ENCODE measurements around the gene ACP7. TPM values are rescaled to one million over a fixed set of nuclear protein-coding genes. Genes with fewer than 3 reads are reported as not detected.

The ACP7 gene
- total and polyA plus RNA-seq, 9 of the 15 experiments (the other 6 are each of a cell fraction or from before 2014, with no cell fraction given), result not detected

DNA sequence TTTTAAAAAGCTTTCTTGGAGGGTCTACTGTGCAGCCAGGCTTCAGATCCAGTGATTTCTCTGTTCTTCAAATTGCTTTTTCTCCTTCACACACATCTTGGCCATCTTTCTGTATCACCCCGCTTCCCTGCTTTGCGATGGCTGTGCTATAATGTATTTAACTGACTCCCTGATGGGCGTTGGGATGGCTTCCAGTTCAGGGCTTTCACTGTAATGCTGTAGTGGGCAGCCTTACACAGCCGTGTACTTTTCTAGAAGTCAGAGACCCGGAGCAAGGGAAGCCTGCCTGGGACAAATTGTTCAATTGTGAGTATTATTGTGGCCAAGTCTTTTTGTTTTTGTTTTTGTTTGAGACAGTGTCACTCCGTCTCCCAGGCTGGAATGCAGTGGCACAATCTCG, 22.0 kb downstream of the ACP7 start:
- FAIRE-seq, result no peak
- Histone ChIP-seq H3K9ac (ENCODE audit: insufficient read depth in 1 of 2, low read depth in 2 of 2, low read length in 2 of 2) (no peak overlapping the region), H3K4me1 (replicated peaks in 1 of 2; ENCODE audit: control insufficient read depth in 2 of 2, insufficient read depth in 2 of 2, low read length in 2 of 2) (peaks cover 0 to 9% of the 10 kb centered on the region in 2 experiments; a peak in 2 of 5 replicates), H3K36me3 (ENCODE audit: control insufficient read depth, insufficient read depth, low read length) (no peaks in the 10 kb centered on the region), H3K4me2 (ENCODE audit: insufficient read depth, low read length) (no peak overlapping the region), H2AFZ (ENCODE audit: low read depth, low read length) (no peak overlapping the region), H3K27ac (ENCODE audit: extremely low read depth, low read depth, low read length) (no peak overlapping the region), H3K79me2 (ENCODE audit: control insufficient read depth, insufficient read depth, low read length) (no peaks in the 10 kb centered on the region), H3K9me1 (ENCODE audit: control insufficient read depth, insufficient read depth, low read length) (no peaks in the 10 kb centered on the region), H4K20me1 (replicated peaks; ENCODE audit: control insufficient read depth, insufficient read depth, low read length) (no peaks in the 10 kb centered on the region; the same call in 1 of the 2 replicates), H3K9me3 (replicated peaks; ENCODE audit: control insufficient read depth, insufficient read depth, low read depth, low read length) (no peaks in the 10 kb centered on the region), H3K27me3 (ENCODE audit: control insufficient read depth in 2 of 2, insufficient read depth in 2 of 2, low read length in 2 of 2) (peaks cover 15 to 39% of the 10 kb centered on the region in 2 experiments; a peak in 4 of 5 replicates), H3K4me3 (no peak overlapping the region)
- DNase-seq (ENCODE audit: extremely low read depth in 1 of 4, low spot score in 3 of 4), result no peak
- WGBS (ENCODE audit: insufficient coverage, low coverage, missing lambda C conversion rate), result 11% methylated on average over 7 of the region's 7 CpGs
- BruUV-seq (replicated peaks), result no TSS peak
- POLR2A ChIA-PET, result interaction anchor here (0.7 kb wide), 1 partner anchor 382 kb away, joined by 3 read pairs; no protein-coding TSS in a partner anchor
- TF ChIP-seq SUPT5H (IDR thresholded peaks at IDR 0.05), result no peak
- no peak for TF ChIP-seq MEIS2 (IDR thresholded peaks at IDR 0.05; ENCODE audit: partially characterized antibody)
- TF ChIP-seq, protein P1, sequence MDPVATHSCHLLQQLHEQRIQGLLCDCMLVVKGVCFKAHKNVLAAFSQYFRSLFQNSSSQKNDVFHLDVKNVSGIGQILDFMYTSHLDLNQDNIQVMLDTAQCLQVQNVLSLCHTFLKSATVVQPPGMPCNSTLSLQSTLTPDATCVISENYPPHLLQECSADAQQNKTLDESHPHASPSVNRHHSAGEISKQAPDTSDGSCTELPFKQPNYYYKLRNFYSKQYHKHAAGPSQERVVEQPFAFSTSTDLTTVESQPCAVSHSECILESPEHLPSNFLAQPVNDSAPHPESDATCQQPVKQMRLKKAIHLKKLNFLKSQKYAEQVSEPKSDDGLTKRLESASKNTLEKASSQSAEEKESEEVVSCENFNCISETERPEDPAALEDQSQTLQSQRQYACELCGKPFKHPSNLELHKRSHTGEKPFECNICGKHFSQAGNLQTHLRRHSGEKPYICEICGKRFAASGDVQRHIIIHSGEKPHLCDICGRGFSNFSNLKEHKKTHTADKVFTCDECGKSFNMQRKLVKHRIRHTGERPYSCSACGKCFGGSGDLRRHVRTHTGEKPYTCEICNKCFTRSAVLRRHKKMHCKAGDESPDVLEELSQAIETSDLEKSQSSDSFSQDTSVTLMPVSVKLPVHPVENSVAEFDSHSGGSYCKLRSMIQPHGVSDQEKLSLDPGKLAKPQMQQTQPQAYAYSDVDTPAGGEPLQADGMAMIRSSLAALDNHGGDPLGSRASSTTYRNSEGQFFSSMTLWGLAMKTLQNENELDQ (CRISPR knock-in tag; IDR thresholded peaks at IDR 0.05; ENCODE audit: borderline replicate concordance), result no peak
- no peak for TF ChIP-seq PURB (CRISPR knock-in tag; IDR thresholded peaks at IDR 0.05; ENCODE audit: low read depth)
- TF ChIP-seq BRCA1 (IDR thresholded peaks at IDR 0.05), result no peak
- TF ChIP-seq BRCA1 (CRISPR knock-in tag; IDR thresholded peaks at IDR 0.05), result no peak
- no peak for TF ChIP-seq E2F3 (CRISPR knock-in tag; IDR thresholded peaks at IDR 0.05)
- TF ChIP-seq, protein P2, sequence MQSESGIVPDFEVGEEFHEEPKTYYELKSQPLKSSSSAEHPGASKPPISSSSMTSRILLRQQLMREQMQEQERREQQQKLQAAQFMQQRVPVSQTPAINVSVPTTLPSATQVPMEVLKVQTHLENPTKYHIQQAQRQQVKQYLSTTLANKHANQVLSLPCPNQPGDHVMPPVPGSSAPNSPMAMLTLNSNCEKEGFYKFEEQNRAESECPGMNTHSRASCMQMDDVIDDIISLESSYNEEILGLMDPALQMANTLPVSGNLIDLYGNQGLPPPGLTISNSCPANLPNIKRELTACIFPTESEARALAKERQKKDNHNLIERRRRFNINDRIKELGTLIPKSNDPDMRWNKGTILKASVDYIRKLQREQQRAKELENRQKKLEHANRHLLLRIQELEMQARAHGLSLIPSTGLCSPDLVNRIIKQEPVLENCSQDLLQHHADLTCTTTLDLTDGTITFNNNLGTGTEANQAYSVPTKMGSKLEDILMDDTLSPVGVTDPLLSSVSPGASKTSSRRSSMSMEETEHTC (IDR thresholded peaks at IDR 0.05), result no peak
- TF ChIP-seq THRAP3 (IDR thresholded peaks at IDR 0.05; ENCODE audit: borderline replicate concordance), result no peak
- TF ChIP-seq ZNF280A (IDR thresholded peaks at IDR 0.05; ENCODE audit: low read depth, partially characterized antibody), result no peak
- no peak for TF ChIP-seq SMAD2 (IDR thresholded peaks at IDR 0.05; ENCODE audit: low read depth, low read length)
- TF ChIP-seq CSDE1 (IDR thresholded peaks at IDR 0.05), result no peak
- no peak for TF ChIP-seq TSC22D4 (tag; IDR thresholded peaks at IDR 0.05)
- TF ChIP-seq U2AF1 (optimal IDR thresholded peaks at IDR 0.05; ENCODE audit: low read depth, low read length), result no peak
- TF ChIP-seq, protein P3, sequence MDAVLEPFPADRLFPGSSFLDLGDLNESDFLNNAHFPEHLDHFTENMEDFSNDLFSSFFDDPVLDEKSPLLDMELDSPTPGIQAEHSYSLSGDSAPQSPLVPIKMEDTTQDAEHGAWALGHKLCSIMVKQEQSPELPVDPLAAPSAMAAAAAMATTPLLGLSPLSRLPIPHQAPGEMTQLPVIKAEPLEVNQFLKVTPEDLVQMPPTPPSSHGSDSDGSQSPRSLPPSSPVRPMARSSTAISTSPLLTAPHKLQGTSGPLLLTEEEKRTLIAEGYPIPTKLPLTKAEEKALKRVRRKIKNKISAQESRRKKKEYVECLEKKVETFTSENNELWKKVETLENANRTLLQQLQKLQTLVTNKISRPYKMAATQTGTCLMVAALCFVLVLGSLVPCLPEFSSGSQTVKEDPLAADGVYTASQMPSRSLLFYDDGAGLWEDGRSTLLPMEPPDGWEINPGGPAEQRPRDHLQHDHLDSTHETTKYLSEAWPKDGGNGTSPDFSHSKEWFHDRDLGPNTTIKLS (IDR thresholded peaks at IDR 0.05; ENCODE audit: borderline replicate concordance, low read depth), result no peak
- in situ Hi-C loops (cut with MboI), result no loop called here
- no peak for ATAC-seq
- intact Hi-C loops (cut with micrococcal nuclease), result loop anchor here (5.0 kb wide), 1 partner anchor 144 kb away; no protein-coding TSS in a partner anchor
- CTCF ChIA-PET (ENCODE audit: low intra/inter-chr PET ratio), result no interaction called here

All from K562 (cell line).